Measurements from ENCODE around the gene MYL7. TPM values are rescaled to one million over a fixed set of nuclear protein-coding genes. Genes with fewer than 3 reads are reported as not detected.

The MYL7 gene
- total and polyA plus RNA-seq, 9 of the 15 experiments (the other 6 are each of a cell fraction or from before 2014, with no cell fraction given) = not detected

DNA sequence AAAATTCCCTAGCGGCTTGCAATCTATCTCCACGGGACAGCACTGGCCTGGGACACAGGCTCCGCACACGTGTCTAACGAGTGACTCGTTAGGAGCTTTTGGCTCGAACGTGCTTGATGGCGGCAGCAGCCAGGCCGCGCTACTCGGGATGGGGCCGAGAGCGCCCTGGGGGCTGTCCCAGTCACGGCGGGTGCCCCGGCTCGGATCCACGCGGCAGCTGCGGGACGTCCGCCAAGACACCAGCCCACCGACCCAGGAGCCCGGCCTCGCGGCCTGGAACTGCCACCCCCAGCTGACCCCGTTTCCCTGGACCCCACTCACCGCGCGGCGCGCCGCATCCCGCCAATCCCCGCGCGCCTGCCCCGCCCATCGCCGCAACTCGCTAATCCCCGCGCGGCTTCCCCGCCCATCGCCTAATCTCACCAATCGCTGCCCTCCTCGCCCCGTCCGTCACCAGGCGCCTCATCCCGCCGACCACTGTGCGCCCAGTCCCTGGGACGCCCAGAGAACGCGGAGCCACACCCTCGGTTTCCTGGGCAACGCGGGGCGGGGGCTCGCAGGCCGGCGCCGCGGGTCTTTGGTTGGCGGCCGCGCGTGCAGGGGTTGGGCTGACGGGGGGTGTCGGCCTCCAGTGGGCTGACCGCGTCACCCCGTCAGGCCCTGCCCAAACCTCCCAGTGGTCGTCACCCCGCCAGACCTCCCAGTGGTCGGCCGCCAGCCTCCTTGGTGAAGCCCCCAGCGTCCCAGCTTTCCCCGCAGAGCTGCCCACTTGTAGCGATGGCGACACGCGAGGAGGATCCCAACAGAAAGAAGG is 17.7 kb downstream of the MYL7 start, which contains the start of gene POLD2 (continued):
- TF ChIP-seq, protein P1, sequence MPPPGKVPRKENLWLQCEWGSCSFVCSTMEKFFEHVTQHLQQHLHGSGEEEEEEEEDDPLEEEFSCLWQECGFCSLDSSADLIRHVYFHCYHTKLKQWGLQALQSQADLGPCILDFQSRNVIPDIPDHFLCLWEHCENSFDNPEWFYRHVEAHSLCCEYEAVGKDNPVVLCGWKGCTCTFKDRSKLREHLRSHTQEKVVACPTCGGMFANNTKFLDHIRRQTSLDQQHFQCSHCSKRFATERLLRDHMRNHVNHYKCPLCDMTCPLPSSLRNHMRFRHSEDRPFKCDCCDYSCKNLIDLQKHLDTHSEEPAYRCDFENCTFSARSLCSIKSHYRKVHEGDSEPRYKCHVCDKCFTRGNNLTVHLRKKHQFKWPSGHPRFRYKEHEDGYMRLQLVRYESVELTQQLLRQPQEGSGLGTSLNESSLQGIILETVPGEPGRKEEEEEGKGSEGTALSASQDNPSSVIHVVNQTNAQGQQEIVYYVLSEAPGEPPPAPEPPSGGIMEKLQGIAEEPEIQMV (tag; conservative IDR thresholded peaks at IDR 0.05; ENCODE audit: low read depth) = no peak
- TF ChIP-seq SOX6 (IDR thresholded peaks at IDR 0.05) = no peak
- TF ChIP-seq MCM7 (IDR thresholded peaks at IDR 0.05) = no peak
- no peak for TF ChIP-seq THRAP3 (IDR thresholded peaks at IDR 0.05; ENCODE audit: borderline replicate concordance)
- peak; percentile 87 for TF ChIP-seq ATF6 (CRISPR knock-in tag; IDR thresholded peaks at IDR 0.05)
- TF ChIP-seq, protein P2, sequence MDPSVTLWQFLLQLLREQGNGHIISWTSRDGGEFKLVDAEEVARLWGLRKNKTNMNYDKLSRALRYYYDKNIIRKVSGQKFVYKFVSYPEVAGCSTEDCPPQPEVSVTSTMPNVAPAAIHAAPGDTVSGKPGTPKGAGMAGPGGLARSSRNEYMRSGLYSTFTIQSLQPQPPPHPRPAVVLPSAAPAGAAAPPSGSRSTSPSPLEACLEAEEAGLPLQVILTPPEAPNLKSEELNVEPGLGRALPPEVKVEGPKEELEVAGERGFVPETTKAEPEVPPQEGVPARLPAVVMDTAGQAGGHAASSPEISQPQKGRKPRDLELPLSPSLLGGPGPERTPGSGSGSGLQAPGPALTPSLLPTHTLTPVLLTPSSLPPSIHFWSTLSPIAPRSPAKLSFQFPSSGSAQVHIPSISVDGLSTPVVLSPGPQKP (CRISPR knock-in tag; IDR thresholded peaks at IDR 0.05) = no peak
- no peak for TF ChIP-seq ZSCAN32 (CRISPR knock-in tag; IDR thresholded peaks at IDR 0.05)
- no peak for TF ChIP-seq IRF1 (CRISPR knock-in tag; IDR thresholded peaks at IDR 0.05; ENCODE audit: borderline replicate concordance)
- TF ChIP-seq RBM25 (IDR thresholded peaks at IDR 0.05; ENCODE audit: low read depth, low read length, severe bottlenecking) = peak; percentile 98
- TF ChIP-seq HIVEP1 (CRISPR knock-in tag; IDR thresholded peaks at IDR 0.05) = no peak
- peak; percentile 52 to 71 for TF ChIP-seq E2F6 (IDR thresholded peaks at IDR 0.05; ENCODE audit: borderline replicate concordance in 1 of 2, extremely low read depth in 1 of 2, insufficient read depth in 1 of 2, insufficient read length in 1 of 2, low read depth in 1 of 2, low read length in 1 of 2, poor library complexity in 1 of 2, severe bottlenecking in 1 of 2)
- no peak for TF ChIP-seq PCBP2 (IDR thresholded peaks at IDR 0.05; ENCODE audit: low read depth, low read length, poor library complexity, severe bottlenecking)
- TF ChIP-seq RBM14 (IDR thresholded peaks at IDR 0.05; ENCODE audit: borderline replicate concordance, insufficient read depth, low read depth, low read length) = 0 out of 2 replicates have a peak, but pooled peaks have one; percentile 53
- no peak for TF ChIP-seq JUN (IDR thresholded peaks at IDR 0.05; ENCODE audit: borderline replicate concordance, low read depth, low read length)
- TF ChIP-seq JUN (CRISPR knock-in tag; IDR thresholded peaks at IDR 0.05; ENCODE audit: borderline replicate concordance) = no peak
- no peak for TF ChIP-seq KAT2B (IDR thresholded peaks at IDR 0.05; ENCODE audit: low read depth, low read length)
- TF ChIP-seq ZNF696 (CRISPR knock-in tag; conservative IDR thresholded peaks at IDR 0.05) = no peak
- no peak for TF ChIP-seq ZNF655 (CRISPR knock-in tag; IDR thresholded peaks at IDR 0.05)
